Breast epithelium (tissue), 4 donors: ENCODE measurements around the gene SF3A2. TPM values are rescaled to one million over a fixed set of nuclear protein-coding genes. Genes with fewer than 3 reads are reported as not detected.

Experiments used
- DNase-seq, 2 donors: peaks; one replicate each; pipeline ENCODE4 v3.0.0-alpha.2; 2019; ENCODE audit warnings: low spot score in 2 of 2
- H3K27ac ChIP-seq, 2 donors: fragments of 200-600 bp; sonication (generic) in 1 of 2; one replicate each; pipeline ENCODE4 v1.5.1; 2016 to 2019; ENCODE audit warnings: mild to moderate bottlenecking in 1 of 2
- H3K27me3 ChIP-seq, 2 donors: fragments of 200-600 bp; sonication (generic) in 1 of 2; one replicate each; pipeline versions ENCODE4 v1.5.1 to v1.6.0; 2017 to 2019; ENCODE audit warnings: control low read depth in 1 of 2, mild to moderate bottlenecking in 1 of 2
- H3K36me3 ChIP-seq: fragments of 200-600 bp; one replicate; pipeline ENCODE4 v1.5.1; 2019
- H3K4me1 ChIP-seq, 2 donors: fragments of 200-600 bp; sonication (generic); one replicate each; pipeline ENCODE4 v1.5.1; 2016 to 2019; ENCODE audit warnings: control low read depth in 1 of 2
- H3K4me3 ChIP-seq, 3 donors: fragments of 200-600 bp; sonication (generic); 1 replicate in 2 of 3; 2 replicates in 1 of 3; pipeline ENCODE4 v1.5.1; 2016 to 2019; ENCODE audit warnings: mild to moderate bottlenecking in 3 of 3, moderate library complexity in 2 of 3
- H3K9me3 ChIP-seq, 2 donors: fragments of 200-600 bp; sonication (generic) in 1 of 2; one replicate each; pipeline ENCODE4 v1.5.1; 2016 to 2019; ENCODE audit warnings: control low read depth in 1 of 2
- POLR2A ChIP-seq: fragments of 450-650 bp; IDR thresholded peaks from one replicate; pipeline ENCODE4 v1.6.1; 2016; ENCODE audit warnings: antibody characterized with exemption, mild to moderate bottlenecking, moderate library complexity
- POLR2AphosphoS5 ChIP-seq, 3 donors: sonication (generic); formaldehyde crosslinking; IDR thresholded peaks; one replicate each; pipeline ENCODE4 v1.6.1; 2017; ENCODE audit warnings: antibody characterized with exemption in 3 of 3
- intact Hi-C: fragments of 100-400 bp; cut with DNase I; formaldehyde crosslinking; loops from one replicate; pipeline ENCODE4 v1.15.1; 2023; ENCODE audit warnings: low total_unique reads
- total RNA-seq, 3 donors: library from RNA; depleted of rRNA; stranded (reverse); fragments of >200 nt; gene quantifications; one replicate each; pipeline ENCODE4 v1.1.0, GENCODE V29; 2016
- TF ChIP-seq, protein P1 (sequence below), 3 donors: fragments of 450-650 bp; IDR thresholded peaks; one replicate each; pipeline ENCODE4 v1.5.1; 2016 to 2017; ENCODE audit warnings: antibody characterized with exemption in 3 of 3, mild to moderate bottlenecking in 3 of 3, moderate library complexity in 3 of 3

Gene SF3A2
- total RNA-seq, 3 donors from 2014 or later, result 32.6 to 38.0 (median 33.3) TPM

DNA sequence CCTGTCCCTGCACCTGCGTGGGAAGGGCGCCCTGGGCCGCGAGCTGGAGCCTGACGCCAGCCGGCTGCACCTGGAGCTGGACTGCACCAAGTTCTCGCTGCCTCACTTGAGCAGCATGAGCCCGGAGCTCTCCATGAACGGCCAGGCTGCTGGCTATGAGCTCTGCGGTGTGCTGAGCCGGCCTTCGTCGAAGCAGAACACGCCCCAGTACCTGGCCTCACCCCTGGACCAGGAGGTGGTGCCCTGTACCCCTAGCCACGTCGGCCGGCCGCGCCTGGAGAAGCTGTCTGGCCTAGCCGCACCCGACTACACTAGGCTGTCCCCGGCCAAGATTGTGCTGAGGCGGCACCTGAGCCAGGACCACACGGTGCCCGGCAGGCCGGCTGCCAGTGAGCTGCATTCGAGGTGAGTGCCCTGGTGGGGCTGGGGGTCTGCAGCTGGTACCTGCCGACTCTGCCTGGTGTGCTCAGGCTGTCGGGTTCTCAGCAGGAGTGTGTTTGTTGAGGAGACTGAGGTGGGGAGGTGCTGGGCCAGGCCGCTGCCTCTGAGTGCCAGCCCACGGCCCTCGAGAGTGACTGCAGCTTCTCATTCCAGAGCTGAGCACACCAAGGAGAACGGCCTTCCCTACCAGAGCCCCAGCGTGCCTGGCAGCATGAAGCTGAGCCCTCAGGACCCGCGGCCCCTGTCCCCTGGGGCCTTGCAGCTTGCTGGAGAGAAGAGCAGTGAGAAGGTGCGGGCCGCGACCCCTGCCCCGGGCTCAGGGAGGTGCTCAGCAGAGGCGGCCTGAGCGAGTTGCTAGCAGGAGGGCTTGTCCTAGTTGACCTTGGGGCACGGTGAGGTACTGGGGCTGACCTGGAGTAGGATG lies 20.0 kb upstream of the SF3A2 start:
- no peak overlapping the region for H3K27ac ChIP-seq
- no peak overlapping the region for H3K4me3 ChIP-seq
- H3K27me3 ChIP-seq, result no peaks in the 10 kb centered on the region
- DNase-seq, result no peak
- TF ChIP-seq POLR2A, result no peak
- no peak for TF ChIP-seq POLR2AphosphoS5 (IDR thresholded peaks at IDR 0.05)
- TF ChIP-seq, protein P1, sequence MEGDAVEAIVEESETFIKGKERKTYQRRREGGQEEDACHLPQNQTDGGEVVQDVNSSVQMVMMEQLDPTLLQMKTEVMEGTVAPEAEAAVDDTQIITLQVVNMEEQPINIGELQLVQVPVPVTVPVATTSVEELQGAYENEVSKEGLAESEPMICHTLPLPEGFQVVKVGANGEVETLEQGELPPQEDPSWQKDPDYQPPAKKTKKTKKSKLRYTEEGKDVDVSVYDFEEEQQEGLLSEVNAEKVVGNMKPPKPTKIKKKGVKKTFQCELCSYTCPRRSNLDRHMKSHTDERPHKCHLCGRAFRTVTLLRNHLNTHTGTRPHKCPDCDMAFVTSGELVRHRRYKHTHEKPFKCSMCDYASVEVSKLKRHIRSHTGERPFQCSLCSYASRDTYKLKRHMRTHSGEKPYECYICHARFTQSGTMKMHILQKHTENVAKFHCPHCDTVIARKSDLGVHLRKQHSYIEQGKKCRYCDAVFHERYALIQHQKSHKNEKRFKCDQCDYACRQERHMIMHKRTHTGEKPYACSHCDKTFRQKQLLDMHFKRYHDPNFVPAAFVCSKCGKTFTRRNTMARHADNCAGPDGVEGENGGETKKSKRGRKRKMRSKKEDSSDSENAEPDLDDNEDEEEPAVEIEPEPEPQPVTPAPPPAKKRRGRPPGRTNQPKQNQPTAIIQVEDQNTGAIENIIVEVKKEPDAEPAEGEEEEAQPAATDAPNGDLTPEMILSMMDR (IDR thresholded peaks at IDR 0.05), result no peak
- intact Hi-C loops, result no loop called here
- H3K9me3 ChIP-seq, result no peaks in the 10 kb centered on the region
- no peaks in the 10 kb centered on the region for H3K36me3 ChIP-seq
- H3K4me1 ChIP-seq, result no peaks in the 10 kb centered on the region

DNA sequence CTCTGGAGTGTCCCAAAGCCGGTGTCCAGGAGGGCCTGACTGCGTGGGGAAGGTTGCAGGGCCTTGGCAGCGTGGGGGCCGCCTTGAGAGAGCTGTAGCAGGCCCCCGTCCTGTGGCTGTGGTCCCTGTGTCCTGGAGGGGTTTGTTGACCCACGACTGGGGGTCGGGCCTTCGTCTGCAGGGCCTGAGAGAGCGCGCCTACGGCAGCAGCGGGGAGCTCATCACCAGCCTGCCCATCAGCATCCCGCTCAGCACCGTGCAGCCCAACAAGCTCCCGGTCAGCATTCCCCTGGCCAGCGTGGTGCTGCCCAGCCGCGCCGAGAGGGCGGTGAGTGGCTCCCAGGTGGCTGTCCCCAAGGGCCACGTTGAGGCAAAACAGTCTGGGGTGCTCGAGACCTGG lies 19.0 kb upstream of the SF3A2 start:
- Histone ChIP-seq H3K36me3 (no peaks in the 10 kb centered on the region), H3K4me3 (no peak overlapping the region), H3K27me3 (no peaks in the 10 kb centered on the region), H3K27ac (no peak overlapping the region), H3K4me1 (no peaks in the 10 kb centered on the region), H3K9me3 (no peaks in the 10 kb centered on the region)
- DNase-seq, result no peak
- intact Hi-C loops, result no loop called here
- TF ChIP-seq POLR2AphosphoS5 (IDR thresholded peaks at IDR 0.05), result no peak
- no peak for TF ChIP-seq POLR2A
- TF ChIP-seq, protein P1 (IDR thresholded peaks at IDR 0.05), result no peak

DNA sequence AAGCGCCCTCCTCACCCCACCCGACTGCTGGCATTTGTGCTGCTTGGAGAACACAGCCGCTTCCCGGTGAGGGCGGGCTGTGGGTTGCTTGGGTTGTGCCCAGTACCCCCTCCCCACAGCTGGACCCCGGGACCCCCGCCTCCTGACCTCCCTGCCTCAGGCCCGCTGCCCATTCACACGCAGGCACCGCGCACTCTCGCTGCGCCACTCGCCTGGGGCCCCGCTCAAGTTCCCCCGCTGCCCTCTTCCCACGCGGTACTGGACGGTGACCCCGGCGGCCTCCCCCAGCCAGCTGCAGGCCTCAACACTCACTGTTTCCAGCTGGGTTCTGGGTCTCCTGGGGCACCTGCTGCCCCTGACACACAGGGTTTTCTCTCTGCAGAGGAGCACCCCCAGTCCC lies 16.9 kb upstream of the SF3A2 start:
- DNase-seq, result no peak
- Histone ChIP-seq H3K4me3 (no peak overlapping the region), H3K27me3 (no peaks in the 10 kb centered on the region), H3K9me3 (no peaks in the 10 kb centered on the region), H3K36me3 (no peaks in the 10 kb centered on the region), H3K27ac (no peak overlapping the region), H3K4me1 (no peaks in the 10 kb centered on the region)
- intact Hi-C loops, result no loop called here
- TF ChIP-seq, protein P1 (IDR thresholded peaks at IDR 0.05), result no peak
- TF ChIP-seq POLR2AphosphoS5 (IDR thresholded peaks at IDR 0.05), result no peak
- TF ChIP-seq POLR2A, result no peak

DNA sequence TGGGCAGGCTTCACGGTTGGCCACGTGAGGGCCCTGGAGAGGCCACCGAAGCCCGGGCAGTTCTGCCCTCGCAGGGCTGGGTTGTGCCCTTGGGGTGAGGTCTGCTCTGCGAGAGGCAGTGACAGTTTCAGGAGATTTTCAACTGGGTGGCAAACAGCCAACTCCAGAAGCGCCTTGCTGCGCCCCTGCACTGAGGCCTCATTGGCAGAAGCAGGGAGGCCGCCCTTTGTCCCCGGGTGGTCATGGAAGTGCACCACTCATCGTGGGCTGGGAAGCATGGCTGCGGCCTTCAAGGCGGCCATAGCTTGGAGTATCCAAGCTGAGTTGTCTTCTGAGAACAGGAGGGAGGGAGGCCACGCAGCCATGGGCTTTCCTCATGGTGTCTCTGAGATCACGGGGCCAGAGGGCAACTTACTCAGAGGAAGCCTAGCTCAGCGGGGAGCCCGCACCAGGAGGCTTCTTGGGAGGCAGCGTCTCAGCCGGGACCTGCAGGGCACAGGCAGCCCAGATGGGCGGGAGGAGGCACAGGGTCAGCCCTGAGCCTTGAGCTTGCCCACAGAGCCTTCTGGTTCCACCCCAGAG lies 15.3 kb upstream of the SF3A2 start:
- H3K4me3 ChIP-seq, result no peak overlapping the region
- no peaks in the 10 kb centered on the region for H3K36me3 ChIP-seq
- no peaks in the 10 kb centered on the region for H3K4me1 ChIP-seq
- TF ChIP-seq, protein P1 (IDR thresholded peaks at IDR 0.05), result no peak
- TF ChIP-seq POLR2AphosphoS5 (IDR thresholded peaks at IDR 0.05) (no peak), POLR2A (no peak)
- H3K9me3 ChIP-seq, result no peaks in the 10 kb centered on the region
- DNase-seq, result no peak
- peak overlapping the region in 1 of 2 donors; percentile 22 for H3K27ac ChIP-seq
- intact Hi-C loops, result no loop called here
- H3K27me3 ChIP-seq, result no peaks in the 10 kb centered on the region

DNA sequence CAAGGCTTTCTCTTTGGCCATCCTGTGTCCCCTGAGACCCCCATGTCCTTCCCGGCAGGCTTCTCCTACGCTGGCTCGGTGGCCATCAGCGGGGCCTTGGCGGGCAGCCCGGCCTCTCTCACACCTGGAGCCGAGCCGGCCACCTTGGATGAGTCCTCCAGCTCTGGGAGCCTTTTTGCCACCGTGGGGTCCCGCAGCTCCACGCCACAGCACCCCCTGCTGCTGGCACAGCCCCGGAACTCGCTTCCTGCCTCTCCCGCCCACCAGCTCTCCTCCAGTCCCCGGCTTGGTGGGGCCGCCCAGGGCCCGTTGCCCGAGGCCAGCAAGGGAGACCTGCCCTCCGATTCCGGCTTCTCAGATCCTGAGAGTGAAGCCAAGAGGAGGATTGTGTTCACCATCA lies 14.7 kb upstream of the SF3A2 start:
- no peak for TF ChIP-seq POLR2A
- no peak for TF ChIP-seq POLR2AphosphoS5 (IDR thresholded peaks at IDR 0.05)
- TF ChIP-seq, protein P1 (IDR thresholded peaks at IDR 0.05), result no peak
- Histone ChIP-seq H3K4me3 (no peak overlapping the region), H3K9me3 (no peaks in the 10 kb centered on the region), H3K27me3 (no peaks in the 10 kb centered on the region), H3K36me3 (no peaks in the 10 kb centered on the region), H3K4me1 (no peaks in the 10 kb centered on the region), H3K27ac (peak overlapping the region in 1 of 2 donors; percentile 22)
- DNase-seq, result no peak
- intact Hi-C loops, result no loop called here
